ENCODE measurements around the gene SLC22A3. TPM values are rescaled to one million over a fixed set of nuclear protein-coding genes. Genes with fewer than 3 reads are reported as not detected.

The SLC22A3 gene
- total and polyA plus RNA-seq, 2 of the 13 experiments (the other 11 are each of a cell fraction or from before 2014, with no cell fraction given) = 12.0 to 31.5 TPM

DNA sequence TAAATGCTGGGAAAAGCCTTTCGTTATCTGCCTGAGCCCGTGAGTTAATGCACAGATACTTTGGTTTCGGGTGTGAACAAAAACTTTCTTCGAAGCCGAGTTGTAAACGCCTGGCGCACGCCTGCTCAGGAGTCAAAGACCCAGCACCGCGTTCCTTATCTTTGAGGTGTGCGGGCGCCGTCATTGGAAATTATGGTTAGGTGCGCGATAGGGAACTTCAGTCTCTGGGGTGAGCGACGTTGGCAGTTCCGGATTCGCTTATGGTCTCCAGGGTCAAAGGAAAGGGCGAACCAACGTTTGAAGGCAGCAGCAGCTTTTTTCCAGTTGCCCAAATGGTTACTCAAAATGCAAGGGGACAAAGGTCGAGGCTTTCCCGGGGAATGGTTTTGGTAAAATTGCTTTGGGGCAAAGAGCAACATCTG, 853 bp downstream of the SLC22A3 start (continued):
- TF ChIP-seq CEBPZ (IDR thresholded peaks at IDR 0.05; ENCODE audit: low read length) = no peak
- TF ChIP-seq FOXK1 (CRISPR knock-in tag; IDR thresholded peaks at IDR 0.05; ENCODE audit: borderline replicate concordance, low read depth) = 0 out of 2 replicates have a peak, but pooled peaks have one; percentile 6
- TF ChIP-seq NFE2 (CRISPR knock-in tag; IDR thresholded peaks at IDR 0.05) = no peak
- TF ChIP-seq NAIF1 (CRISPR knock-in tag; IDR thresholded peaks at IDR 0.05; ENCODE audit: borderline replicate concordance) = peak; percentile 63; the same call in 1 of the 2 replicates
- no peak for TF ChIP-seq WIZ (CRISPR knock-in tag; IDR thresholded peaks at IDR 0.05)
- TF ChIP-seq, protein P1, sequence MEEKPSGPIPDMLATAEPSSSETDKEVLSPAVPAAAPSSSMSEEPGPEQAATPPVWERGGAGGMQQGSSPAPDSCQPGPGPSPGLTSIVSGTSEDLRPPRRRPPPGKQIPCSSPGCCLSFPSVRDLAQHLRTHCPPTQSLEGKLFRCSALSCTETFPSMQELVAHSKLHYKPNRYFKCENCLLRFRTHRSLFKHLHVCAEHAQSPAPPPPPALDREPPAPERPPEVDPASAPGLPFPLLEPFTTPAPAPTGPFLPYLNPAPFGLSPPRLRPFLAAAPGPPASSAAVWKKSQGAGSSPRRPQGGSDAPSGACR (CRISPR knock-in tag; IDR thresholded peaks at IDR 0.05) = no peak
- no peak for TF ChIP-seq CENPT (CRISPR knock-in tag; IDR thresholded peaks at IDR 0.05; ENCODE audit: low read depth)
- no peak for TF ChIP-seq STAT6 (CRISPR knock-in tag; IDR thresholded peaks at IDR 0.05; ENCODE audit: borderline replicate concordance)
- TF ChIP-seq ESRRA (CRISPR knock-in tag; IDR thresholded peaks at IDR 0.05; ENCODE audit: low read depth) = peak; percentile 75
- TF ChIP-seq PPARG (CRISPR knock-in tag; conservative IDR thresholded peaks at IDR 0.05) = peak; percentile 64
- TF ChIP-seq CREM (IDR thresholded peaks at IDR 0.05) = peak; percentile 57; the same call in 1 of the 2 replicates
- no peak for TF ChIP-seq CREM (CRISPR knock-in tag; IDR thresholded peaks at IDR 0.05)
- peak; percentile 92 for TF ChIP-seq LCORL (IDR thresholded peaks at IDR 0.05)
- peak; percentile 86 for TF ChIP-seq LCORL (CRISPR knock-in tag; IDR thresholded peaks at IDR 0.05)
- no peak for TF ChIP-seq ZNF3 (CRISPR knock-in tag; IDR thresholded peaks at IDR 0.05)
- no peak; the same call in 1 of the 2 replicates for TF ChIP-seq JDP2 (CRISPR knock-in tag; IDR thresholded peaks at IDR 0.05; ENCODE audit: borderline replicate concordance)
- TF ChIP-seq TBP (CRISPR knock-in tag; IDR thresholded peaks at IDR 0.05) = no peak
- no peak for TF ChIP-seq SMARCC2 (IDR thresholded peaks at IDR 0.05)
- no peak for TF ChIP-seq TCF12 (IDR thresholded peaks at IDR 0.05)
- 0 out of 2 replicates have a peak, but pooled peaks have one; percentile 65 for TF ChIP-seq TCF12 (CRISPR knock-in tag; IDR thresholded peaks at IDR 0.05)
- TF ChIP-seq ZKSCAN5 (CRISPR knock-in tag; IDR thresholded peaks at IDR 0.05) = 0 out of 2 replicates have a peak, but pooled peaks have one; percentile 35
- no peak for TF ChIP-seq ZSCAN30 (CRISPR knock-in tag; IDR thresholded peaks at IDR 0.05)
- TF ChIP-seq ONECUT2 (CRISPR knock-in tag; IDR thresholded peaks at IDR 0.05) = peak; percentile 13; the same call in 1 of the 2 replicates
- 0 out of 2 replicates have a peak, but pooled peaks have one; percentile 15 for TF ChIP-seq ZNF343 (CRISPR knock-in tag; IDR thresholded peaks at IDR 0.05)
- no peak for TF ChIP-seq ZNF616 (CRISPR knock-in tag; IDR thresholded peaks at IDR 0.05; ENCODE audit: low read depth)

Measured in HepG2 (cell line).